ENCODE results near the gene KCND2. TPM values are rescaled to one million over a fixed set of nuclear protein-coding genes. Genes with fewer than 3 reads are reported as not detected.

The KCND2 gene
- total and polyA plus RNA-seq, 2 of the 8 experiments (the other 6 are each of a cell fraction or from before 2014, with no cell fraction given): 4.6 to 7.7 TPM

- no peaks in the 10 kb centered on the region for H3K79me1 ChIP-seq (ENCODE audit: low read depth, low read length)
- no peak overlapping the region for H2AFZ ChIP-seq (ENCODE audit: low read length)
- H3K4me1 ChIP-seq (replicated peaks in 1 of 4; ENCODE audit: control insufficient read depth in 3 of 4, insufficient read depth in 4 of 4, low read length in 3 of 4): no peaks in the 10 kb centered on the region
- no peak overlapping the region for H2BK5ac ChIP-seq (ENCODE audit: low read depth, low read length)
- no peak overlapping the region for H3K4ac ChIP-seq (replicated peaks; ENCODE audit: insufficient read length, low read depth, low read length)
- no peak overlapping the region for H3K56ac ChIP-seq (replicated peaks; ENCODE audit: insufficient read length, low read depth, low read length)
- no peak overlapping the region for H3K18ac ChIP-seq (ENCODE audit: extremely low read depth, low read length)
- H3K36me3 ChIP-seq (ENCODE audit: control insufficient read depth in 2 of 4, insufficient read depth in 4 of 4, low read length in 3 of 4): no peaks in the 10 kb centered on the region
- H2BK120ac ChIP-seq (replicated peaks; ENCODE audit: low read depth, low read length): no peak overlapping the region
- H2BK15ac ChIP-seq (ENCODE audit: low read length): no peak overlapping the region
- H4K8ac ChIP-seq (ENCODE audit: extremely low read depth, insufficient read depth, low read length): no peak overlapping the region
- no peak overlapping the region for H4K91ac ChIP-seq (replicated peaks; ENCODE audit: insufficient read length, low read length)
- DNase-seq (ENCODE audit: low read depth in 1 of 2, low spot score in 2 of 2): no peak
- no peaks in the 10 kb centered on the region for H4K20me1 ChIP-seq (replicated peaks in 1 of 2; ENCODE audit: control insufficient read depth in 1 of 2, insufficient read depth in 2 of 2, low read length in 2 of 2)
- H3K79me2 ChIP-seq (ENCODE audit: control insufficient read depth in 1 of 2, insufficient read depth in 2 of 2, low read length in 2 of 2): no peaks in the 10 kb centered on the region
- no peak overlapping the region for H3K4me3 ChIP-seq (ENCODE audit: extremely low read depth in 1 of 4, insufficient read depth in 2 of 4, low read depth in 3 of 4, low read length in 4 of 4)
- H2AK5ac ChIP-seq (ENCODE audit: low read depth, low read length): no peak overlapping the region
- H3K27ac ChIP-seq (ENCODE audit: low read depth, low read length): no peak overlapping the region
- H3K23ac ChIP-seq (ENCODE audit: insufficient read length): no peak overlapping the region
- no peaks in the 10 kb centered on the region for H3K27me3 ChIP-seq (replicated peaks in 1 of 4; ENCODE audit: control insufficient read depth in 3 of 4, extremely low read depth in 1 of 4, insufficient read depth in 3 of 4, low read length in 3 of 4)
- no peak overlapping the region for H2BK20ac ChIP-seq (ENCODE audit: low read length)
- FAIRE-seq: no peak
- H3K14ac ChIP-seq (ENCODE audit: insufficient read length): no peak overlapping the region
- POLR2A ChIA-PET (ENCODE audit: partially characterized antibody): no interaction called here
- WGBS, 2 experiments (ENCODE audit: extremely low coverage in 1 of 2, insufficient coverage in 1 of 2, insufficient read length in 1 of 2, insufficient replicate concordance in 2 of 2, low coverage in 1 of 2, low lambda C conversion rate in 2 of 2, missing lambda C conversion rate in 1 of 2): 89% methylated on average over 2 of the region's 2 CpGs; no CpG with 5 or more reads in 1 of the 2 experiments
- H2BK12ac ChIP-seq (ENCODE audit: low read depth, low read length): no peak overlapping the region
- H3K23me2 ChIP-seq (ENCODE audit: low read depth, low read length): no peaks in the 10 kb centered on the region
- no peak overlapping the region for H4K5ac ChIP-seq (ENCODE audit: insufficient read length, low read depth, low read length)
- TF ChIP-seq BACH1 (IDR thresholded peaks at IDR 0.05; ENCODE audit: low read length): no peak
- TF ChIP-seq ASH2L (IDR thresholded peaks at IDR 0.05; ENCODE audit: low read length): no peak
- TF ChIP-seq HDAC6 (IDR thresholded peaks at IDR 0.05; ENCODE audit: low read depth, low read length): no peak
- no peak for TF ChIP-seq SAP30 (IDR thresholded peaks at IDR 0.05; ENCODE audit: insufficient read depth, insufficient replicate concordance, low read length)
- no peak for TF ChIP-seq PHF8 (conservative IDR thresholded peaks at IDR 0.05; ENCODE audit: low read depth, low read length)
- TF ChIP-seq EP300 (IDR thresholded peaks at IDR 0.05; ENCODE audit: borderline replicate concordance in 1 of 2, low read depth in 2 of 2, low read length in 2 of 2): no peak
- TF ChIP-seq SIX5 (IDR thresholded peaks at IDR 0.05; ENCODE audit: low read depth, low read length): no peak
- TF ChIP-seq E2F6 (IDR thresholded peaks at IDR 0.05): no peak
- no peak for TF ChIP-seq CTBP2 (IDR thresholded peaks at IDR 0.05; ENCODE audit: borderline replicate concordance, insufficient read depth, insufficient read length, low read length)
- CTCF ChIA-PET (ENCODE audit: partially characterized antibody): interaction anchor here (0.6 kb wide), 1 partner anchor 45 kb away, joined by 3 read pairs; no protein-coding TSS in a partner anchor
- no peaks in the 10 kb centered on the region for H3K9me3 ChIP-seq (ENCODE audit: insufficient read depth in 2 of 2, low read depth in 1 of 2, low read length in 1 of 2)
- H3K4me2 ChIP-seq (ENCODE audit: insufficient read depth in 1 of 2, low read depth in 2 of 2, low read length in 2 of 2): no peak overlapping the region
- H3K9ac ChIP-seq (replicated peaks in 1 of 4; ENCODE audit: extremely low read depth in 1 of 4, low read depth in 3 of 4, low read length in 3 of 4): no peak overlapping the region
Measured at GRCh38 chr7:120658516-120658915, 385.5 kb downstream of the KCND2 start.
